Astrocyte (in vitro differentiated cells and primary cell): ENCODE data around the gene FASLG. TPM values are rescaled to one million over a fixed set of nuclear protein-coding genes. Genes with fewer than 3 reads are reported as not detected.

ENCODE experiments used
- DNase-seq: peaks from one replicate; pipeline ENCODE4 v3.0.0-alpha.2; 2010; ENCODE audit warnings: low read depth
- FAIRE-seq: peaks from 2 replicates; lab custom pipeline; 2011; peaks lifted over from hg19 to GRCh38; lab: Jason Lieb, UNC
- H2AFZ ChIP-seq: 2 replicates; pipeline ENCODE4 v1.6.0; 2012; ENCODE audit warnings: low read depth, low read length, inconsistent platforms
- H3K27ac ChIP-seq: 2 replicates; pipeline ENCODE4 v1.5.1; 2011; ENCODE audit warnings: low read depth, low read length, inconsistent platforms
- H3K27me3 ChIP-seq: 2 replicates; pipeline ENCODE4 v1.6.0; 2011; ENCODE audit warnings: low read length, inconsistent platforms; ENCODE audit not compliant: insufficient read depth
- H3K36me3 ChIP-seq: 2 replicates; pipeline ENCODE4 v1.5.1; 2011; ENCODE audit warnings: low read length, inconsistent platforms; ENCODE audit not compliant: insufficient read depth
- H3K4me1 ChIP-seq: 2 replicates; pipeline ENCODE4 v1.5.1; 2011; ENCODE audit warnings: low read length, inconsistent platforms; ENCODE audit not compliant: insufficient read depth
- H3K4me2 ChIP-seq: 2 replicates; pipeline ENCODE4 v1.6.0; 2012; ENCODE audit warnings: low read length, inconsistent platforms
- H3K4me3 ChIP-seq: 2 replicates; pipeline ENCODE4 v1.5.1; 2011; ENCODE audit warnings: low read depth, mild to moderate bottlenecking, low read length, inconsistent platforms; ENCODE audit not compliant: insufficient read depth
- H3K79me2 ChIP-seq: 2 replicates; pipeline ENCODE4 v1.6.0; 2012; ENCODE audit warnings: mild to moderate bottlenecking, low read length, inconsistent platforms; ENCODE audit not compliant: insufficient read depth
- H3K9ac ChIP-seq: 2 replicates; pipeline ENCODE4 v1.6.0; 2012; ENCODE audit warnings: mild to moderate bottlenecking, low read length, inconsistent platforms
- H3K9me3 ChIP-seq: 2 replicates; pipeline ENCODE4 v1.5.1; 2012; ENCODE audit warnings: low read depth, mild to moderate bottlenecking, low read length, inconsistent platforms; ENCODE audit not compliant: insufficient read depth
- H4K20me1 ChIP-seq: 2 replicates; pipeline ENCODE4 v1.6.0; 2012; ENCODE audit warnings: low read length, inconsistent platforms; ENCODE audit not compliant: insufficient read depth
- H3K27ac Mint-ChIP-seq: one replicate; pipeline ENCODE4 v1.8.0; 2021; ENCODE audit warnings: mild to moderate bottlenecking, mixed read lengths; ENCODE audit not compliant: unreplicated experiment
- H3K27me3 Mint-ChIP-seq: one replicate; pipeline ENCODE4 v1.8.0; 2021; ENCODE audit warnings: low read depth, mixed read lengths; ENCODE audit not compliant: unreplicated experiment
- H3K36me3 Mint-ChIP-seq: one replicate; pipeline ENCODE4 v1.8.0; 2021; ENCODE audit warnings: low read depth, mixed read lengths; ENCODE audit not compliant: unreplicated experiment
- H3K4me1 Mint-ChIP-seq: one replicate; pipeline ENCODE4 v1.8.0; 2021; ENCODE audit warnings: low read depth, mixed read lengths; ENCODE audit not compliant: unreplicated experiment
- H3K4me3 Mint-ChIP-seq: one replicate; pipeline ENCODE4 v1.8.0; 2021; ENCODE audit warnings: mild to moderate bottlenecking, moderate library complexity, mixed read lengths; ENCODE audit not compliant: unreplicated experiment
- H3K9me3 Mint-ChIP-seq: one replicate; pipeline ENCODE4 v1.8.0; 2021; ENCODE audit warnings: mild to moderate bottlenecking, mixed read lengths; ENCODE audit not compliant: unreplicated experiment
- EZH2 ChIP-seq: IDR thresholded peaks from 2 replicates; pipeline ENCODE4 v1.6.1; 2012; ENCODE audit warnings: mild to moderate bottlenecking, low read length, inconsistent platforms; ENCODE audit not compliant: insufficient read depth
- total RNA-seq: library from RNA; stranded (reverse); gene quantifications from 2 replicates; pipeline ENCODE4 v1.2.1, GENCODE V29; 2021
- TF ChIP-seq, protein P1 (sequence below): IDR thresholded peaks from 2 replicates; pipeline ENCODE4 v1.5.1; 2011; ENCODE audit warnings: low read depth, mild to moderate bottlenecking, inconsistent platforms, low read length, moderate library complexity; ENCODE audit not compliant: insufficient read depth

Gene FASLG
- total RNA-seq, 1 donor from 2014 or later = not detected

DNA sequence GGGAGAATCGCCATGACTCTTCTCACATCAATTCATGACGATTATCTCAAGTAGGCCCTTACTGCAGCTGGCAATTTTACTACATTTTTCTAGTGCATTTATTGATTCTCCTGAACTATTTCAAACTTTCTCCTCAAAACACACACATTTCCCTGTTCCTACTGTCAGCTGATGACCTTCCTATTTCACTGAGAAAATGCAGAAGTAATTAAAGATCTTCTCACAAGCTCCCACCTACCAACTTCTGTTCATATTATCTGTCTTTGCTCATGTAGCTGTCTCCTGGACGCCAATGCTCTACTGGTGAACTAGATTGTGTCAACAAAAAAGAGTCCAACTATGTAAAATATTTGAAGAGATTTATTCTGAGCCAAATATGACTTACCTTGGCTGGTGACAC, 36.4 kb upstream of the FASLG start:
- Mint-ChIP-seq H3K4me3 (no peak overlapping the region), H3K4me1 (no peaks in the 10 kb centered on the region), H3K27me3 (no peaks in the 10 kb centered on the region), H3K36me3 (peaks cover 8% of the 10 kb centered on the region), H3K27ac (no peak overlapping the region), H3K9me3 (peaks cover 38% of the 10 kb centered on the region)
- Histone ChIP-seq H3K9me3 (peaks cover 9% of the 10 kb centered on the region), H2AFZ (no peak overlapping the region), H3K9ac (no peak overlapping the region), H3K36me3 (no peaks in the 10 kb centered on the region), H3K79me2 (no peaks in the 10 kb centered on the region), H3K4me1 (no peaks in the 10 kb centered on the region), H3K4me2 (no peak overlapping the region), H3K4me3 (no peak overlapping the region), H3K27ac (no peak overlapping the region), H4K20me1 (no peaks in the 10 kb centered on the region), H3K27me3 (no peaks in the 10 kb centered on the region)
- DNase-seq (no peak), FAIRE-seq (no peak)
- no peak for TF ChIP-seq EZH2
- TF ChIP-seq, protein P1, sequence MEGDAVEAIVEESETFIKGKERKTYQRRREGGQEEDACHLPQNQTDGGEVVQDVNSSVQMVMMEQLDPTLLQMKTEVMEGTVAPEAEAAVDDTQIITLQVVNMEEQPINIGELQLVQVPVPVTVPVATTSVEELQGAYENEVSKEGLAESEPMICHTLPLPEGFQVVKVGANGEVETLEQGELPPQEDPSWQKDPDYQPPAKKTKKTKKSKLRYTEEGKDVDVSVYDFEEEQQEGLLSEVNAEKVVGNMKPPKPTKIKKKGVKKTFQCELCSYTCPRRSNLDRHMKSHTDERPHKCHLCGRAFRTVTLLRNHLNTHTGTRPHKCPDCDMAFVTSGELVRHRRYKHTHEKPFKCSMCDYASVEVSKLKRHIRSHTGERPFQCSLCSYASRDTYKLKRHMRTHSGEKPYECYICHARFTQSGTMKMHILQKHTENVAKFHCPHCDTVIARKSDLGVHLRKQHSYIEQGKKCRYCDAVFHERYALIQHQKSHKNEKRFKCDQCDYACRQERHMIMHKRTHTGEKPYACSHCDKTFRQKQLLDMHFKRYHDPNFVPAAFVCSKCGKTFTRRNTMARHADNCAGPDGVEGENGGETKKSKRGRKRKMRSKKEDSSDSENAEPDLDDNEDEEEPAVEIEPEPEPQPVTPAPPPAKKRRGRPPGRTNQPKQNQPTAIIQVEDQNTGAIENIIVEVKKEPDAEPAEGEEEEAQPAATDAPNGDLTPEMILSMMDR = no peak

DNA sequence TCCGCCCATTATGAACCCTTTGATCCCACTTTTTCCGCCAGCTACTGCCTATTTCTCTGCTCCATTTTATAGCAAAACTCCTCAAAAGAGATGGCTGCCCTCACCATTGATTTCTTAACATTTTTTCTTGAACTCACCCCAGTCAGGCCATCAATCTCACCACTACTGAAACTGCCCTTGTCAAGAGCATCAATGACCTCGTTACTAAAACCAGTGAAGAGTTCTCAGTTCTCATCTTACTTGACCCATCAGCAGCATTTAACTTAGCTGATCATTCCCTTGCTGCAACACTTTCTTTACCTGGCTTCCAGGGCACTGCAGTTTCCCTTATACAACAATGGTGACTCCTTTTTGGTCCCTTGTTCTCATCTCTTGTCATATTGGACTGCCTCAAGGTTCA, 35.2 kb upstream of the FASLG start:
- no peak overlapping the region for H3K9ac ChIP-seq

DNA sequence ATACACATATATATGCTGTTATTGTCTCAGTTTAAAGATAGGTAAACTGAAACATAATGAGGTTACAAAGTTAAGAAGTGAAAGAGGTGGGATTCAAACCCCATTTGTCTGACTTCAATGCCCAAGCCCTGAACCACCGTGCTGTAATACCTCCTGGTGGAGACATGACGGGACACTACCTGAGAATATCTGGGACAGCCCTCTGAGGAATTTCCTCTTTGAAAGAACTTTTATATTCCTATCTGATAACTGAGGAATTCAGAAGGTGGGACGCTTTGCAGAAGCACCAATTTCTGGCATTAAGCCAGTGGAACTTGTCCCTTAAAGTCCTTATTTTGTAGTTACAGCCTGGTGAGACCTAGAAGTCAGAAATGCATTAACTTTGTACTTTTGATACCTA, 32.1 kb upstream of the FASLG start:
- no peak overlapping the region for H3K4me3 Mint-ChIP-seq

More for the DNA sequence above, 35.2 kb upstream of the FASLG start:
- Mint-ChIP-seq H3K4me3 (no peak overlapping the region), H3K36me3 (peaks cover 8% of the 10 kb centered on the region), H3K27me3 (no peaks in the 10 kb centered on the region), H3K4me1 (no peaks in the 10 kb centered on the region), H3K27ac (no peak overlapping the region), H3K9me3 (peaks cover 30% of the 10 kb centered on the region)
- Histone ChIP-seq H3K27ac (no peak overlapping the region), H3K79me2 (no peaks in the 10 kb centered on the region), H3K36me3 (no peaks in the 10 kb centered on the region), H2AFZ (no peak overlapping the region), H3K4me3 (no peak overlapping the region), H3K4me2 (no peak overlapping the region), H3K27me3 (no peaks in the 10 kb centered on the region), H3K9me3 (peaks cover 9% of the 10 kb centered on the region), H3K4me1 (no peaks in the 10 kb centered on the region), H4K20me1 (no peaks in the 10 kb centered on the region)
- TF ChIP-seq EZH2 = no peak
- TF ChIP-seq, protein P1 = no peak
- FAIRE-seq (no peak), DNase-seq (no peak)

More for the DNA sequence above, 32.1 kb upstream of the FASLG start:
- no peaks in the 10 kb centered on the region for H3K36me3 ChIP-seq
- no peaks in the 10 kb centered on the region for H4K20me1 ChIP-seq
- DNase-seq (no peak), FAIRE-seq (no peak)
- Mint-ChIP-seq H3K4me1 (peaks cover 15% of the 10 kb centered on the region), H3K27me3 (no peaks in the 10 kb centered on the region), H3K27ac (no peak overlapping the region), H3K36me3 (no peaks in the 10 kb centered on the region), H3K9me3 (peaks cover 14% of the 10 kb centered on the region)
- H3K4me1 ChIP-seq = peaks cover 13% of the 10 kb centered on the region
- no peaks in the 10 kb centered on the region for H3K9me3 ChIP-seq
- H3K27me3 ChIP-seq = no peaks in the 10 kb centered on the region
- H3K4me3 ChIP-seq = no peak overlapping the region
- H3K4me2 ChIP-seq = no peak overlapping the region
- no peak overlapping the region for H2AFZ ChIP-seq
- no peaks in the 10 kb centered on the region for H3K79me2 ChIP-seq
- no peak overlapping the region for H3K9ac ChIP-seq
- H3K27ac ChIP-seq = no peak overlapping the region
- TF ChIP-seq, protein P1 = no peak
- TF ChIP-seq EZH2 = no peak
